Activated CD4-positive, alpha-beta T cell treated with anti-CD3 and anti-CD28 coated beads for 1 hour (primary cell): Measurements from ENCODE around the gene CWC27.

ENCODE experiments used
- DNase-seq: peaks from one replicate; pipeline ENCODE4 v3.0.0-alpha.2; 2020

The CWC27 gene

DNA sequence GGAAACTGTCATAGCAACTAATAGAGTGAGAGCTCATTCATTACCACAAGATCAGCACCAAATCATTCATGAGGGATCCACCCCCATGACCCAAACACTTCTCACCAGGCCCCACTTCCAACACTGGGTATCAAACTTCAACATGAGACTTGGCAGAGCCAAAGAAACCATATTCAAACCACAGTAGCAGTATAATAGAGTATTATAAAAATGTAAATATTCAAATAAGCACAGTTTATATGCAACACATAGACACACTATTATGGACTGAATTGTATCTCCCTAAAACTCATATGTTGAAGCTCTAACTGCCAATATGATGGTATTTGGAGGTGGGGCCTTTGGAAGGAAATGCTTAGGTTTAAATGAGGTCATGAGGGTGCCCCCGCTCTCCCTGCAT, 240.5 kb downstream of the CWC27 start:
- no peak for DNase-seq

DNA sequence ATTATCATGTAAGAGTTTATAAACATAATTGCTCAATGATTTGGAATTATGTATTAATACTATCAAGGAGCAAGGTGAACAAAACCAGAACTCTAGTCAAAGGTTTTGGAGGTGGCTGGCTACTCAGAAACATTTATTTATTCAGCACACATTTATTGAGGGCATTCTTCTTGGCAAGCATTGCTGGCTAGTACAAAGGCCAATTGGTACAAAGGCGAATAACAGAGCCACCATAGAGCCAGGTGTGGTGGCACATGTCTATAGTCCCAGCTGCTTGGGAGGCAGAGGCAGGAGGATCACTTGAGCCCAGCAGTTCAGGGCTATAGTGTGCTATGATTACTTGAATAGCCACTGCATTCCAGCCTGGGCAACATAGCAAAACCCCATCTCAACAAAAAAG, 242.1 kb downstream of the CWC27 start:
- DNase-seq: no peak

- no peak for DNase-seq
Measured at GRCh38 chr5:65012301-65012892, 243.7 kb downstream of the CWC27 start.

- no peak for DNase-seq
Measured at GRCh38 chr5:65013166-65013565, 244.4 kb downstream of the CWC27 start.

GRCh38 chr5:65014769-65015168, 246.0 kb downstream of the CWC27 start:
- DNase-seq: no peak

GRCh38 chr5:65015767-65016166, 247.0 kb downstream of the CWC27 start:
- DNase-seq: no peak

- no peak for DNase-seq
Measured at GRCh38 chr5:65017636-65018035, 248.9 kb downstream of the CWC27 start.

GRCh38 chr5:65018763-65019162, 250.0 kb downstream of the CWC27 start:
- DNase-seq: no peak

DNA sequence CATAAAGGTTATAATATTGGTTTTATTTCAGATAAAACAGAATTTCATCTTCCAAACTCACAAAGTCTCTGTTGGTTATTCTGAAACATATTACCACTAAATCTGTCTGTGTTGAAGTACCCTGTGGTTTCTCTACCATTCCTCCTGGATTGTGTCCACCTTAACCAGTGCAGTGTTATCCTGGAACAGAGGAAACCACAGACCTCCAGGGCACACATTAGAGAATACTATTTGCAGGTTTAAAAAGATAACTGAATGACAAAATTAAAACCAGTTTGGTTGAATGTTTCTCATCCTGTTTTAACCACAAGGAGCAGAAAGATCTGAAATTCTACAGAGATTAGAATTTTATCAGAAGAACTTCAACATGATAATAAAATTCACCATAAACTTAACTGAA, 251.8 kb downstream of the CWC27 start:
- DNase-seq: no peak

DNA sequence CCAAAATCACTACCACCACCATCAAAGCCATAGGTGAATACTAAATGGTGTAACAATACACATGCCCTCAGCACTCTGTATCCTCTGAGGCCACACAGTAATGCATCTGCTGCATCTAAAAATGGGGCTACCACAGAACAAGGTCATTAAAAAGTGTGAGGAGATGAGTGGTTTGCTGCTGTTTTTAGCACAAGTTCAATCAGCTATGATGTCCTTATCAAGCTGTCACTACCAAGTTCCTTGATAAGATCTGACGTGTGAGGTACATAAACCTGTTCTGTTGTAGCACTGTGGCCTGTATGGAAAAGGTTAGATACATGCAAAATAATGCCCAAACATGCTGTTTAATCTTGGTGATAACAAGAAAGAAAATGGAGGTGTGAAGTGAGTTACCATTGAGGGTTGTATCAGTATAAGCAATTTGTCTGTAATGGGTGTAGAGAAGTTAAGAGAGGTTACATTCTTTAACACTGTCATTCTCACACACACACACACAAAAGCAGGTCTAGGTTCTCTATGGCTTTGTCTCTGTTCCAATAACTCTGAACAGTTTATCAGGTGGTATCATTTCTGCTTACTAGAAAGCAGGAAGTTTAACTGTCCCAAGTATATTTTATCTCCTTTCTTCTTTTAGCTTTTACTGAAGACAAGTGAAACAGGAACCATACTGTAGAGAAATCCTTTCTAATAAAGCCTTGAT, 252.9 kb downstream of the CWC27 start:
- DNase-seq: no peak

GRCh38 chr5:65022932-65023331, 254.2 kb downstream of the CWC27 start:
- no peak for DNase-seq

DNA sequence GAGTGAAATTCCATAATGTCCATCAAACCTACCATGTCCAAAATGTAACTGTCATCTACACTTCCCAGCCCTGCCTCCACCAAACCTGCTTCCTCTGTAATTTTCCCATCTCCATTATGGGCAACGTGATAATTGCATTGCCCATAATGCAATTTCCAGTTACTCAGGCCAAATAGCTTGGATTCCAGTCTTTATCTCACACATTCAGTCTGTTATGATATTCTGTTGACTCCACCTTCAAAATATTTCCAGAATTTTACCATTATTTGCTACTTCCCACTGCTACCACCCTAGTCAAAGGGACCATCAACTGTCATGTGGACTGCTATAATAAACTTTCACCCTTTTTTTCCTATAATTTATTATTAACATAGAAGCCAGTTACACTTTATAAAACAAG, 256.0 kb downstream of the CWC27 start:
- DNase-seq: no peak

- DNase-seq: no peak
Measured at GRCh38 chr5:65026816-65027548, 258.3 kb downstream of the CWC27 start.

DNA sequence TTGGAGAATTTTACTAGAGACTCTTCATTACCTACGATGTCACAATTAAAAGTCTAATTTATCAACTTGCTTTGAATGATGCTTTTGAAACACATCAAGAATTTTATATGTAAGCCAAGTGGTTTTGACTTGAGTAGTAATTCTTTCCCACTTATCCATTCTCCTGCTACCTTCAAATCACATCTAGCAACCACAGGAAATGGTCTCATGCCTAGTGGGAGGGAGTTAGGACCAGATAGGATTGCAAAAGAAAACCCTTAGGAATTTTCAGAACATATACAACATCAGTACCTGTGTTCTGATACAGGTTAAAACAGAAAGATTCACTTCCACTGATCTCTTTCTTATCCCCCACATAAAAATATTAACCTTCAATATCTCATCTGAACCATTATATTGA, 260.4 kb downstream of the CWC27 start:
- no peak for DNase-seq

DNA sequence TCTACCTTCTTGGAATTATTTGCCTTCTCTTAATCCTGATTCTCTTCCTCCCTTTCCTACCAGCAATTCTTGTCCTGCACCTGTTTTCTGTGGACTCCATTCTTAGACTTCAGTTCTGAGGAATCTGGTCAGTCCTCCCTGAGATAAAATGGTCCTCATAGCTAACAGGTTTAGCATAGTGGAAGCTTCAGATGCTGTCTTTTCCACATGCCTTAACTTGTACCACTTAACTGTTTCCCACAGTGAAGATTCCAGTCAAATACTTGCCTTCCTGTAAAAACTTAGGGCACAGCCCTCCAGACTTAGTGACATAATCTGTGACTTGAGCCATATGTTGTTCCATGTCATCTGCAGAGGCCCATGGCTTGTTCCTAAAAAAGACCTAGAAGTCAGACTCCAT, 261.3 kb downstream of the CWC27 start:
- no peak for DNase-seq

DNA sequence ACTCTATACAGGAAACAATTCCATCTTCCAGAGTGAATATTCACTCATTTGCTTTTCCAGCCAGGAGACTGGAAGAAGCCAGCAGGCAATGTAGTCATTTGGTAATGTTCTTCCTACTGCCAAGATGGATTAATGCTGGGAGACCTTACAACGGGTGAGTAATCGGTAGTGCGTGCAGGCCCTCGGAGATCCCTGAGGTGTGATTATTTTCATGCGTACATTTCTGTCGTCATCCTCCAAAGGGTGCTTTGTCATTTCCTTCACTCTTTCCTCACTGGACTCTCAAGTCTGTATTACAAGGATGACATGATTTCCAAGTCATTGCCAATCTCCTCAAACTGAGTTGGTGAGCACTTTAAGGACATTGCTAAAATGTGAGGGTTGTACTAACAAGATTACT, 263.5 kb downstream of the CWC27 start:
- no peak for DNase-seq

GRCh38 chr5:65034029-65034812, 265.5 kb downstream of the CWC27 start:
- no peak for DNase-seq

DNA sequence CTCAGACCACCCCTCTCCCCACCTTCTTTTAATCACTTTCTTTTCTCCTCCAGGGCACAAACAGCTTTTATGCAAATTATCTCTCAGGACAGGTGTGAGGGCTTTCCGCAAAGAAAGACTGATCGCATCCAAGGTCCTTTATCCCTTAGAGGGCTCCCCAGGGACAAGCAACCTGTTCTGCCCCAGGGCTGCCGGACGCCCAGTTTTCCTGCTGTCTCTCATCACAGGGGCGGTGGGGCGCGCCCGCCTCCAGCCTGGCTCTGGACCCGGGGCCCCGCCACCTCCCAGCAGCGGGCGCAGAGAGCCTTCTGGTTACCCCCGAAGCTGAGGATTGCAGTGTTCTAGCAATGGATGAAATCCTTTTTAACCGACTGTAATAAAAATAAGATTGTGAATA, 266.1 kb downstream of the CWC27 start:
- DNase-seq: no peak

- DNase-seq: peak; percentile 70
Measured at GRCh38 chr5:65035211-65036206, 266.8 kb downstream of the CWC27 start.

GRCh38 chr5:65037831-65038815, 269.4 kb downstream of the CWC27 start:
- DNase-seq: no peak
